GM18499 (cell line): ENCODE measurements around the gene MRPL34.

Experiments
- ATAC-seq: cut with Tn5 transposase; IDR thresholded peaks from one replicate; pipeline ENCODE4 v1.9.1; 2021; ENCODE audit warnings: moderate number of reproducible peaks; ENCODE audit not compliant: insufficient read depth, unreplicated experiment

Gene MRPL34

DNA sequence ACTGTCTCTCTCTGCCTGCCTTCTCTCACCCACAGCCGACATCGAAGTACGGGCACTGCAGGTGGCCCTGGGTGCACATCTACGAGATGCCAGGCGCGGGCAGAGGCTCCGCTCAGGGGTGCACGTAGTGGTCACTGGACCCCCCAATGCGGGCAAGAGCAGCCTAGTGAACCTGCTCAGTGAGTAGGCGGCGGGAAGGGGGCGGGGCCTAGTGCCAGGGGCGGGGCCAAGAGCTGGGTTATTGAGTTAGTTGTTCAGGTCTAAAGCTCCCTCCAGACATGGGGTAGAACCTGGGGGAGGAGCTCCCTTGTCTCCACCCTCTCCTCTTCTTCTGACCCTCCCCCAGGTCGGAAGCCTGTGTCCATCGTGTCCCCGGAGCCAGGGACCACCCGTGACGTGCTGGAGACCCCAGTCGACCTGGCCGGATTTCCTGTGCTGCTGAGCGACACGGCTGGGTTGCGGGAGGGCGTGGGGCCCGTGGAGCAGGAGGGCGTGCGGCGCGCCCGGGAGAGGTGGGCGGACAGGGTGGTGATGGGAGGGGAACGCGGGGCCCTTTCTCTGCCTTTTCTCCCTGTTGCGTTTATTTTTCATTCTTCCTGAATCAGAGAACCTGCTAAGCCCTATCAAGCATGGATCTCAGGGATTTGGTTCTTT is 33.5 kb downstream of the MRPL34 start:
- ATAC-seq, result no peak

- no peak for ATAC-seq
These were observed 34.7 kb downstream of the MRPL34 start for GRCh38 chr19:17340302-17340870.

- ATAC-seq, result no peak
These were observed 35.2 kb downstream of the MRPL34 start for GRCh38 chr19:17340871-17341357.

DNA sequence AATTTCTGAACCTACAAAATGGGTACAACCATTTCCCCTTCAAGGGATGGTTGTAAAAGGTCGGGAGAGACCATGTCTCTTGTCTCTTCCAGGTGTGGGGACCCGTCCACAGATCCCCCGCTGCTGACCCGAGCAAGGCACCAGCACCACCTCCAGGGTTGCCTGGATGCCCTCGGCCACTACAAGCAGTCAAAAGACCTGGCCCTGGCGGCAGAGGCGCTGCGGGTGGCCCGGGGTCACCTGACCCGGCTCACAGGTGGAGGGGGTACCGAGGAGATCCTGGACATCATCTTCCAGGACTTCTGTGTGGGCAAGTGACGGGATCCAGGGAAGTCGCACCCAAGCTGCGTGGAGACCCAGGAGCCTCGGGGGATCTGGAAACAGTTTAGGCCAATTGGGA is 35.7 kb downstream of the MRPL34 start:
- no peak for ATAC-seq

DNA sequence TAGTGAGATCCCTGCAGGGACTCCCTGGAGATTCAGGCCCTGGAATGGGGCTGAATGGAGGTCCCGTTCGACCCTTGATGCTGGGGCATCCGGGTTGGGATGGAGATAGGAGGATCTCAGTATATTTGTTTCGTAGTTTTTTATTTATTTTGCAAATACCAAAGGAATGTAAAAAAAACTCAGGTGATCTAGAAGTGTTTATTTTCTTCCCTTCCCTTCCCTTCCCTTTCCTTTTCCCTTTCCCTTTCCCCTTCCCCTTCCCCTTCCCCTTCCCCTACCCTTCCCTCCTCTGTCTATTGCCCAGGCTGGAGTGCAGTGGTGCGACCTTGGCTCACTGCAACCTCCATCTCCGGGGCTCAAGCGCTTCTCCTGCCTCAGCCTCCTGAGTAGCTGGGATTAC is 36.2 kb downstream of the MRPL34 start:
- ATAC-seq, result no peak

- ATAC-seq, result no peak
These were observed 40.5 kb downstream of the MRPL34 start for GRCh38 chr19:17346109-17346671.

GRCh38 chr19:17347361-17347760 is 41.7 kb downstream of the MRPL34 start:
- no peak for ATAC-seq

DNA sequence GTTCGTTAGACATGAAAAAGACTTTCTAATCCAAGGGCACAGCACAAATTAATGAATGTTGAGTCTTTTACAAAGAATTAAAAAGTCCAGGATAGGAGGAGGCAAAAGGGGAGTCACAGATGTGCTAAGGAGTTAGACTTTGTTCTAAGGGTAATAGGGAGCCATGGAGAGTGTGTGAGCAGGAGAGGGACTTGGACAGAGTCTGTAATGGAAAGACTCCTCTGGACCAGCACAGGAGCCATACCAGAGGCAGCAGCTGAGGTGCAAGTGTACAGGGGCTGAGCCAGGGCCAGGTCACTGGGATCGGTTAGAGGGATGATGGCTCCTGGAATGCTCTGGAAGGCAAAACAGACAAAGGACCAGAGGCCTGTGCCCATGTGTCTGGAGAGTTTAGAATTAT is 42.2 kb downstream of the MRPL34 start:
- no peak for ATAC-seq

GRCh38 chr19:17348700-17349099 is 43.0 kb downstream of the MRPL34 start:
- ATAC-seq, result no peak

- no peak for ATAC-seq
These were observed 46.3 kb downstream of the MRPL34 start for GRCh38 chr19:17351815-17352435.

DNA sequence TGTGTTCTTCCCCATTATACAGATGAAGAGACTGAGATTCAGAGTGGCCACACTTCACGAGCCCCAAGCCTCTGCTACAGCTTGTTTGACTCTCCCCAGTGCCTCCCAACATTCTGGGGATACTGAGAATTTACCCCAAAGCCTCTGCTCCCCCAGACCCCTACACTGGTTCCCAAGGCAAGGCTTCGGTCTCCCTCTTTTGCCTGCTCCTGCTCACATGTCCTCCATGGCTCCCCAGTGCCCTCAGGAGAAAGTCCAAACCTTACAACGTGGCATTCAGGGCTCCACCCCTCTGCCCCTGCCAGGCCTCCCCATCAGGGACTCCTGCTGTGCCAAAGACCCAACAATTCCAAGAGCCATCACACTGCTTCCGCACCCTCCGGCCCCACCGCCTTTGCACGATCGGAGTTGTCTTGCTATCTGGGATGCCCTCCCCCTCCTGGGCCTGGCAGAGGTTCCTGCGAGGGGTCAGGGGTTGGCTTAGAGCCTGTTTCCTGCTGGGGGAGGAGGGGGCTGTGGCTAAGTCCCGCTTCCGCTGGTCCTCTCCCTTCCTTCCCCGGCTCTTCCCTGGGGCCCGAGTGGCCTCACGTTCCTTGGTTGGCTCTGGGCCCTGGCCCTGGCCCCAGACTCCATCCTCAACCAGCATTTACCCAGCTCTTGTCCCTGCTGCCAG is 47.1 kb downstream of the MRPL34 start:
- no peak for ATAC-seq

DNA sequence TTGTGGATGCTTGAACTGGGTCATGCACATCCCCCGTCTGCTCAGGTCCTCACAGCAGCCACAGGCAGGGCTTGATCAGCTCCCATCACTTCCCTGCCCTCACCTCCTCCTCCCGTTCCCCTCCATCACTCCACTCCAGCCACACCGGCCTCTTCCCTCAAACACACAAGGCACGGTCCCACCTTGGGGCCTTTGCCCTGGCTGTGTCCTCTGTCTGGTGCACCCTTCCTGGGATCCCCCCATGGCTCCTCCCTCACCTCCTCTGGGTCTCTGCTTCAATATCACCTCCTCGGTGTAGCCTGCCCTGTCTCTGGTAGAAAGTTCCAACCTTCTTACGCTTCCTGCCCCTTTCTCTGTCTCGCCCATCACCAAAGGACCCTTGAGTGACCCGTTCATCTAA is 47.7 kb downstream of the MRPL34 start:
- ATAC-seq, result no peak
